Activated CD8-positive, alpha-beta memory T cell treated with anti-CD3 and anti-CD28 coated beads, Interleukin-2, amount 50 U/mL, for 1 hour (primary cell): ENCODE results near the gene HS1BP3.

ENCODE experiments used
- DNase-seq: peaks from one replicate; pipeline ENCODE4 v3.0.0-alpha.2; 2020; ENCODE audit errors: extremely low read depth

HS1BP3 gene, protein sequence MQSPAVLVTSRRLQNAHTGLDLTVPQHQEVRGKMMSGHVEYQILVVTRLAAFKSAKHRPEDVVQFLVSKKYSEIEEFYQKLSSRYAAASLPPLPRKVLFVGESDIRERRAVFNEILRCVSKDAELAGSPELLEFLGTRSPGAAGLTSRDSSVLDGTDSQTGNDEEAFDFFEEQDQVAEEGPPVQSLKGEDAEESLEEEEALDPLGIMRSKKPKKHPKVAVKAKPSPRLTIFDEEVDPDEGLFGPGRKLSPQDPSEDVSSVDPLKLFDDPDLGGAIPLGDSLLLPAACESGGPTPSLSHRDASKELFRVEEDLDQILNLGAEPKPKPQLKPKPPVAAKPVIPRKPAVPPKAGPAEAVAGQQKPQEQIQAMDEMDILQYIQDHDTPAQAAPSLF

DNA sequence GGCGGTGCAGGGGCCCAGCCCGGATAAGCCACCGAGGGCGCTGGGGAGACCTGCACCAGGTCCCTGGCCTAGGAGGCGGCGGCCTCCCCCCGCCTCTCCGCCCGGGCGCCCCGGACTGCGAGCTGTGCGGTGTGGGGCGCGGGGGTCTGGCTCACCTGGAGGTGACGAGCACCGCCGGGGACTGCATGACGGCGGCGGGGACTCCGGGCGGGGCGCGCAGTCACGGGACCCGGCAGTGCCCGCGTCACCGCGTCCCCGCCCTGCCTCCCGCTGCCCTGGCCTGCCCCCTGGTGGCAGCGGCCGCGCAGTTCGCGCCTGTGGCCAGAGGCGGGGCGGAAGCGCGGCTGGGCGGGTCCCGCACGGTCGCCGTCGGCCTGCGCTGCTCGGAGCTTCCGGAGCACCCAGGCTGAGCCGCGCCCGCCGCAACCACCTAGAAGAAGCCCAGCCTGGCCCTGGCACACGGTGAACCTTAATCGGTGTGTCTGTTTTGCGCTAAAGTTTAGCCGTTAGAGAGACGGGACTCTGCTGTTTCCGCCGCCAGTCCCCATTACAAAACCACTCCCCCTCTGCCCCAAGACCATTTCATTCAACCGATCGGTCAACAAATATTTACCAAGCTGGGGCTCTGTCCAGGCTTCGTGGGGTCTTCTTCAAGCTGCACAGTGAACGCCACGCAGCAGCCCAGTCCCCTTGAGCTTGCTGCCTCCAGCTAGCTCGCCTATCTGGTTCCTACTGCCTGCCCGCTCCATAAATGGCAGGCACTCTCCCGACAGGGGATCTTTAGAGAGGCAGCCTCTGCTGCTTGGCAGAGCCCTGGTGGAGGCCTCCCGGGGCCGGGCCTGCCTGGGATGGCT, at the start of gene HS1BP3:
Gene HS1BP3, minus strand, starts transcription at position 222 of the 854 bp plus-strand sequence. Its CDS starts 35 bp downstream, at position 187.
- DNase-seq = peak; percentile 57

DNA sequence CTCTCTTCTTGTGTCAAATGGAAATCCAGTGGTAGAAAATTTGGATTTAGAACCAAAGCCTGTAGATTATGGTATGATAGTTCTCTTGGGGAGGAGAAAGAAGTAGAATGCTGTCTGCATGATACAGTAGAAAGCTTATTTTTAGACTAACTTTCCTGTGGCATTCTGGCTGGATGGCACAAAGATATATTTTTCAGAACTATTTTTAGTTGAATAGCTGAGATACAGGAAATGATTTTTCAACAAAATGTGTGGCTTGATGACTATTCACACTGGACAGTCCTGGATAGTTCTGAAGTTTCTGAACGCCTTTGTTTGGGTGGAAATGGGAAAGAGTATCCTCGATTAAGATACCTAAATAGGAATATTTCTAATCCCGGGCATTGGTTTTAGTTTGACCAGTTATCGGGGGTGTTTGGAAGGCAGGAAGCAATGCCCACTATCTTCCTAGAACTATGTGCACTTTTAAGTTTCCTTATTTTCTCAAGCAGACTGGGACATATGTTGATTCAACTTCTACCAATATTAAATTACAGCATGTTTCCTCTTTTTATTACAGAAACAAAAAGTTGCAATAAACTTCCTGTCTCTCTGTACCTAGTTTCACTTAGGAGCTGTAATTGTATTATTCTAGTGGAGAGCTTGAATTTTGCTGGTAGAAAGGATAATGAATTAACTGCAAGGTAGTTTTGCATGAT, 48.2 kb upstream of the HS1BP3 start:
- DNase-seq = no peak

DNA sequence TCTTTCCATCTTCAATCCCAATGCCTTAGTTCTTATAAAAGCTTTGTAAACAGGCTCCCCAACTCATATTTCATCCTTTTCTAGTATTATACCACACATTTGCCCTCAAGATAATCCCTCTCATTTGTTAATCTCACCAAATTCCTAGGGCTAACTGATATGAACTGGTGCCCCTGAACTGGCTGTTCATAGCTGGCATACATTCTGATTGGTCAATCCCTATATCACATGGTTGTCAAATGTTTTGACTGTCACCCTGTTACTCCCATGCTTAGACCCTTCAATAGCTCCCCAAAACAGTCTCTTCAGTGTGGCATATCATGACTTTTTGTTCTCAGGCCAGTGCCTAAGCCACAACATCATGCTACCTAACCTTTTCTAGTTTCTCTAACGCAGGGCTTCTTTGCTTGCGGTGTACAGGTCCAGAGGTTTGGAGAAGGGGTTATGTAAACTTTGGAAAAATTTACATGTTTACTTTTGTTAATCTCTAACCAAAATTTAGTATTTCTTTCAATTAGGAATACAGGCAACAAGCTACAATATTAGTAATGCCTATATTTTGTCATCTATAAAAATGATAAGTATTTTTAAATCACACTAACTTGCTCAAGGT, 46.5 kb upstream of the HS1BP3 start:
- DNase-seq = no peak

DNA sequence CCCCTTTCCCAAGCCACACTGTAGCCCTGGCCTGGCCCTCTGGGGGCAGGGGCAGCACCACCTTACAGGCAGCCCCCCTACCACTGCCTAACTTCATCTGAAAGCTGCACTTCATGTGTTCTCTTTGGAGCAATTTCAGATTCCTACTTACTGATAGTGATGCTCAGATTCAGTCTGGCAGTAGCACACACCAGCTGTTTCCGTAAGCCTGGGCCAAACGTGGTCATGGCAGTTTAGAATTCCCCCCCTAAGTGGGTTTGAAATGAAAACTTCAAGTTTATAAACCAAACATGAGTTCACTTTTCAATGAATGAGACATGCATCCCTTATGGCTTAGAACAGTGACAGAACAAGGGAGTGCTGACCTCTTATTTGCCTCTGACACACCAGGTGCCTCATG, 45.5 kb upstream of the HS1BP3 start:
- DNase-seq = no peak

DNA sequence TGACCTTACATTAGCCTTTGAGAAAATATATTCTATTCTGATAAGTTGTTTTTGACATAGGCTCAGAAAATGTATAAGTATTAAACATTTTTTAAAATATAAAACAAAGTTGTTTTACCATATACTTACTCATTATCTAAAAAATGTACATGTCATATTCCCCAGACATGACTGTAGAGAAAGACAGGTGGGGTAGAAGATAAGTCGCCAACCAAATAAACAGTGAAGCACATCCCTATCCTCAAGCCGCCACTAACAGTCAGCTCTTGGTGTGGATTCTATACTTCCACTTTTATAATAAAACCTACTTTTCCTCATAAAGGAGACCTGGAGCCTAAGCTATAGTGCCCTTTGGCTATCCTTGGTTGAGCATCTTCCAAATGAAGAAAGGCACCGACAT, 42.4 kb upstream of the HS1BP3 start:
- DNase-seq = no peak

DNA sequence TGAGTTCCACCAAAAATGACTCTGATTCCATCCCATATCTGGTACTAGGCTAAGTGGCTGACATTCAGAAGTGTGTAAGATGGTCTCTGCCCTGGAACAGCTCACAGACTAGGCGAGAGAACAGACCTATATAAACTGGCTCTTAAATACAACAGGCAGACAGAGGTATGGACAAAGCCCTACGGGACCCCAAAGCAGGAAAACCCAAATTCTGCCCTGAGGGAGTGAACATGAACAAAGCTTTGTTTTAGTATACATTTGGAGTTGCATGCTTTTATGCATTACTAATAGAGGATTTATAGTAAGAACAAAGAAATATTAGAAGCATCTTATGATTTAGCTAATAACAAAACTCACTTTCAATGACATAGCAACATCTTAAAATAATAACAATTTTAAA, 41.2 kb upstream of the HS1BP3 start:
- DNase-seq = no peak

DNA sequence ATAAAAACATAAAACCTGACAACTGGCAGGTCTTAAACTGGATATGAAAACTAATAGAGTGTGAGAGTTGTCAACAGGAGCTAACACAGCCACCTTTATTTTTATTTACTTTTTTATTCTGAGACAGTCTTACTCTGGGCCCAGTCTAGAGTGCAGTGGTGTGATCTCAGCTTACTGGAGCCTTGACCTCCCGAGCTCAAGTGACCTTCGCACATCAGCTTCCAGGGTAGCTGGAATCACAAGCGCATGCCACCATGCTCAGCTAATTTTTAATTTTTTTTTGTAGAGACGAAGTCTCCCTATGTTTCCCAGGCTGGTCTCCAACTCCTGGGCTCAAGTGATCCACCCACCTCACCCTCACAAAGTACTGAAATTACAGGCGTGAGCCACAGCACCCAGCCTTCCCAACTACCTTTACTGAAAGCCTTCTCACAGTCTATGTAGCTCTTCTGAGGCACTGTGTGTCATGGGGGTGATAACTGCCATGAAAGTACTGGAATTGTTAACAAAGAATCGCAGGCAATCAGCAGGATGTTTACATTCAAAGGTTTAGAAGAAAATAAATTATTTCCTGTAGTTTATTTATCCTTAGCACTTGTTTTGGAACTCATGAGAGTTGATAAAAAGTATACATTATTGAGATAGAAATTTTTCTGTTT, 40.3 kb upstream of the HS1BP3 start:
- no peak for DNase-seq

DNA sequence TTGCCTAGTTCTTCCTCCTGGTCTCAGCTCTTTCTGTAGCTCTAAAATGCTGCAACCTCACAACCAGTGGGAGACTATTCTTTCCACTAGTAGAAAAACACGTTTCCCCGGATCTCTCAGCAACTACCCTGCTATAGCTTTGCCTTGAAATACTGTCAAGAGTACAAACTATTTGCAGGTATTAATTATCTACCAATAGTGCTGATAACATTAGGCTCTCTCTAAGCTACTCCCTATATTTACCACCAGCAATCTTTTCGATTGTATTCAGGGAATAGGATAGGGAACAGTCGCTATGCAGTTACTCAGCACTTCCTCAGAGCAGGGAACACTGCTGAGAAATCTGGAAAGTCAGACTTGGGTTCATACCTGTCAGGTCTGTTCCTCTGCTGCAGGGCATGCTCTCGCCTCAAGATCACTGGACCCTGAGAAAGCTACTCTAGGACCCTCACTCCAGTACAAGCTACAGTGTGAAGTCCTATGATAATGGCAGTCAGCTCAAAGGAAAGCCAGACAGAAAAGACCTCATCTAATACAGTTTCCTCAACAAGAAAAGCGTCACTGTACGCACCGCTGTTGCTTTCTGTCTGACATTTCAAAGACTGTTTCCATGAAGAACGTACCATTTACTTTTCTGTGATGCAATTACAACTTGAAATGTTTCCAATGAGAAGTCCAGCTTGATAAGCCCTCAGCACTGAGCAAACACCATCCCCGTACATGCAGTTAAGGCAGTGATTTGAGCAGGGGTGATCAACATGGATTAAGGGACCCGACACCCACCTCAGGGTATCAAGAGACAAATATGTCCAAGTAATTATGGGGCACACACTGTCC, 38.7 kb upstream of the HS1BP3 start:
- DNase-seq = no peak

DNA sequence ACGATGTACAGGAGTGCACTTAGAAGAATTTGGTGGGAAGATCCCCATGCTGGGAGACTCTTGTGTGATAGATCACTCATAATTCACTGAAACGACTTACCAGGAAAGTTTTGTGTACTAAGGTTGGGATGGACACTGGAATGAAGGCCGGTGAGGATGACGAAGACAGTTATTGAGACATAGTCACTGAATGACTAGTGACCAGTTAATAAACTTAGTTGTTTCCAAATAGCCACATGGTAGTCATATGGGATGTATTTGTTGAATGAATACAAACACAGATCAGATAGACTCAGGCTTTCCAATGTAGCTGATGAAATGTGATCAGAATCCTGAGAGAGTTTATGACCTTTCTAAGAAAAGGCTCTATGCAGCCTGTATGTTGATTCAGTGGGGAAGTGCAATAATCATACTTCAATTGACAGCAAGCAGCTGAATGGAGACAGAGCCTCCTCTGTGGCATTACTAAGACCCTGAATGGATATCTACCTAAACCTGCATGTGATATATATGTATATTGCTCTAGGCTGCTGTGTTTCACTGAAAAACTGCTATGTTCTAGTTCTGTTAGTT, 36.4 kb upstream of the HS1BP3 start:
- no peak for DNase-seq

DNA sequence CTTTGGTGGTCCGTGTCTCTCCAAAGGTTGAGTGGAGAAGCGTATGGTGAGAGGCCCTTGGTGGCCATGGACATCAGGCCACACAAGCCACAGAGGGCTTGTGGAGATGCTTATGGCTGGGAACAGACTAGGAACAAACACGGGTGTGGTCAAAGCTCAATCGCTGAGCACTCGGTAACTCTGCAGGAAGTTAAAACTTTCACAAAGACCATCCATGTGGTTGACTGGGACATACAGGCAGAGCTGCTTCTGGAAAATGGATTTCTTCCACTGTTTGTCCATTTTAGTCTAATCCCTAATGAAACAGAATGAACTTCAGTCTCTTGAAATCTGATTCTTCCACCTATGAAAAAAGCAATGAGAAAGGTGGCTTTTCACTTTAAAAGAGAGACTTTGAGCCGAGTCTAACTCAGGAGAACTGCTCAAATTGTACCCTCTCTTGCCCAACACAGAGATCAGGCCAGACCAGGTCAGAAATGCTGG, 33.7 kb upstream of the HS1BP3 start:
- DNase-seq = no peak

DNA sequence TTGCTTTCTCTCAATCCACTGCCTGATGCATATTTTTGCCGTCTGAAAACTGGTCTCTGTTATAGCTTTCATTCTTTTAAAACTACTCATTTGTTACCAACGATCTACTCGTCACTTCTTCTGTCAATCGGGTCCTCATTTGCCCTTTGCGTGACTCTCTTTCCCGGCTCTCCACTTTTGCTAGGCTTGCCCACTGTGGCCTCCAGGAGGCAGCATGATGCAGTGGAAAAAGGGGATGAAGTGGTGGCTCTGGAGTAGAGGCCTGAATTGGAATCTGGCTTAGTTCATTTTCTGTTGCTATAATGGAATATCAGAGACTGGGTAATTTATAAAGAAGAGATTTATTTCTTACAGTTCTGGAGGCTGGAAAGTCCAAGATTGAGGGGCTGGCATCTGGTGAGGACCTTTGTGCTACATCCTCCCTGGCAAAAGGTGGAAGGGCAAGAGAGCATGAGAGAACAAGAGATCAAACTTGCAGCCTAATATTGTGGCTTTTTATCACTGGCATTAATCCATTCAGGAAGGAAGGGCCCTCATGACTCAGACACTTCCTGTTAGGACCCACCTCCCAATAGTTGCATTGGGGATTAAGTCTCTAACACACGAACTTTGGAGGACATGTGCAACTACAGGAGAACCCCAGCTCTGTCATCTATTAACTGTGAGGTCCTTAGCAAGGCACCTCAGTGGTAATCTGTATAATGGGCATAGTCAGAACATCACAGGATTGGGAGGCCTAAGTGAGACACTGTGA, 31.4 kb upstream of the HS1BP3 start:
- no peak for DNase-seq

DNA sequence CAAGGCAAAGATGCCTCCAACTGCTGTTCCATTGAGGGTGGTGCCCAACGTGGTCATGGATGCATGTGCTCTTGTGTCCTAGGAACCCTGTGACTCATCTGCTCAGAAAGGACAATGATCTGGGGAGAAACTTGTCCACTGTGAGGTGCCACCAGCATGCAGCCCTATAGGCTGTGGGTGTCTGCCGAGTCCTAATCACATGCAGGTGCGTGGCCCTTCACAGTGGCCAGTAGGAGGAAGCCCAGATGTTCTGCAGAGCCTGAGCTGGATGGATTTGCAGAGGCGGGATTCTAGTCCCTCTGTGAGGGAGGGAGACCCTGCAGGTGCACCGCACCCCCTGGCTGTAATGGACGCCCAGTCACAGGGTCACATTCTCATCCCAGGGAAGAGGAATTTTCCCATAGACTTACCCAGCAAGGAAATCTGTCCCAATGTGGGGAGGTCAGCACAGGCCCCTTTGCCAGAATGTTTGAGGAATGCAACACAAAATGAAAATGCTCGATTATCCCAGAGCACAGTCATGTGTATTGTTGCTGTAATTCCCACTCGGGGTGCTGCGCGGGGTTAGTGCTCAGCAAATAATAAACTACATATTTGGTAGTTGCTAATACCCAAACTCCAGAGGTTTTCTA, 30.0 kb upstream of the HS1BP3 start:
- DNase-seq = no peak

DNA sequence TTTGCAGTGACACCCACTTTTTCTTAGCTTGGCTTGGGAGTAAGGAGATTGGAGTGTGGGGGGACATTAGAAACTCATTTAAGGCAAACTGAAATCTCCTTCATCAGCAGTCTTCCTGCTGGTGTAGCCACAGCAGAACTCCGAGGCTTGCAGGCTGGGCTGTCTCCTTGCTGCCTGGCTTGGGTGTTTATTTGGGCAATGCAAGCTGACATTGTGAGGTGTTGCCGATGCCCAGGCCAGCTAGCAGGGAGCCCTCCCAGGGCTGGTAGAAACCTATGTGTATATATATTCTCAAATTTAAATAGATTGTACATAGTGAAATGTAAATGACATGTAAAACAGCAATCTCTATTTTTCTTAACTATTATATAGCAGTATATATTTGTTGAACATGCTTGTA, 27.9 kb upstream of the HS1BP3 start:
- no peak for DNase-seq

DNA sequence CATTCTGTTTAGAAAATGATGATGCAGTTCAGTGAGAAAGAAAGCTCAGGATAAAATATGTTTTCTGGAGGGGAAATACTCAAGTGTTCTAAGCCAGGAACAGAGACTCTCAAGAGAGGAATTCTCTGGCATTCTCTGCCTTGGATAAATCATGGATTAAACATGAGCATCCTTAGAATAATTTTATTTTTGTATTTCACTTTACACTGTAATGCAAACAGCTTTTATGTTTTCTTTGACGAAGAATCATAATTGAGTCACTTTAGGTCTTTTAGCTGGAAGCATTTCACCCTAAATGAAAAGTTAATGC, 27.1 kb upstream of the HS1BP3 start:
- DNase-seq = no peak

DNA sequence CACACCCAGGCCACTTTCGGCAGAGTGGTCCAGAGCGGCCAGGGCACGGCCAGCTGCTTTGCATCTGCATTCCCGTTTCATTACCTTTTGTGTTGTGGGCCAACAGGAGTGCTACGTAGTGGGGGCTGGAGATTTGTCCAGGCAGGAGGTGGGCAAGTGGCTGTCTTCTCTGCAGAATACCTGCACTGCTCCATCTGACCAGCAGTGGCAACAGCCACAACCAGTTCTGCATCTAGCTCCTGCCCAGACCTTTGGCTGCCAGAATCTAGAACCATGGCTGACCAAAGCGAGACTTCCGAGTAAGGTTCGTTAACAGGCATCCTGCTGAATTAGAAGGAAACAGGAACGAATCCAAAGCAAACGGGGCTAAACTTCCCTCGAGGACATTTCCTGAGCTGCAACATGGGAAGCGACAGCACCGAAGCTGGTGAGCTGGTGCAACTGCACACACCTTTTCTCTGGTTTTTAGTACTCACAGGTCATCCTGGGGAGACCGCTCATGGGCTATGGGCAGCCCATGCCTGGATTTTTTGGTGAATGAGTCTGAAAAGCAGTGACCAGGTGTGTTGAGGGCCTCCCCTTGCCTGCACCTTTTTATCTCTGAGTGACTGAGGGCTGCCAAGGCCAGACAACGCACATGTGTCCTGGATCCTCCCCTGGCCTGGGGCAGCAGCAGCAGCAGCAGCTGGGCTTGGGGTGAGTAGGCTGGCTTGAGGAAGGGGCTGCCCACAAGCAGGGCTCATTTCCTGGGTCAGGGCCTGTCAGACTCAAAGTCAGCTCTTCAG, 26.6 kb upstream of the HS1BP3 start:
- DNase-seq = no peak

DNA sequence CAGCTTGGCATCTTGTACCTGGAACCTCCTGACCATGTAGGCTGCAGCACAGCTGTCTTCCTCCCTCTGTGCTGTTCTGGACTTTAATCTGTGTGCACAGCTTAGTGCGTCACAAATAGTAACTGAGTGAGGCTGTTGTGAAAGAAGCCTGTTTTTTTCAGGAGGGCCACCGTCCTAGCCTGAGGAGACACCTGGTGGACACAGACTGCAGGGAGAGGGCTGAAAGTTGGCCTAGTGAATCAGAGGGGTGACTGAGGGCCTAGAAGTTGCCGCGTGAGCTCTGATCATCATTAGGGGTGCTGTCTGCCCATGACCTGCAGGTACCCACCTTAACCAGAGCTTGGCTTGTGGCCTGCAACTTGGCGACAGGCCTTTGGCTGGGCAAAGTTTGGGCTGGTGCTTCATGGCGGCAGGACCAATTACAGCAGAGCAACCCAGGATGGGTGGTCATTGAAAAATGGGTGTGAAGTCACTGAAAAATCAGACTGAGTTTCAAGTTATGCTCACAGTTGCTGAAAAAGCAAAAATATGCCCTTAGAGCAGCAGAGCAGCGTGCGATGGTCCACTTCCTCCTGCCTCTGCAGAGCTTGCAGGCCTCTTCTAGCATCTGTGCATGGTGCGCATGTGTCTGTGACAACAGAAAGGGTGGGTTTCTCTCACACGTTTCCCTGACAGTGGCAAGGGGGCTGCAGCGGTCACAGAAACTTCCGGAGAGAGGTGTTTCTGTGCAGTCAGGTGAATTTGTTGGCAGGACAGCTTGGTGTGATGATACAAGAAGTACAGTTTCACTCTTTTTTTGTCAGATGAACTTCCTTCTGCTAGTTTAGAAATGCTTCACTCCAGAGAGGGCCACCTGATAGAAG, 25.7 kb upstream of the HS1BP3 start:
- DNase-seq = no peak

DNA sequence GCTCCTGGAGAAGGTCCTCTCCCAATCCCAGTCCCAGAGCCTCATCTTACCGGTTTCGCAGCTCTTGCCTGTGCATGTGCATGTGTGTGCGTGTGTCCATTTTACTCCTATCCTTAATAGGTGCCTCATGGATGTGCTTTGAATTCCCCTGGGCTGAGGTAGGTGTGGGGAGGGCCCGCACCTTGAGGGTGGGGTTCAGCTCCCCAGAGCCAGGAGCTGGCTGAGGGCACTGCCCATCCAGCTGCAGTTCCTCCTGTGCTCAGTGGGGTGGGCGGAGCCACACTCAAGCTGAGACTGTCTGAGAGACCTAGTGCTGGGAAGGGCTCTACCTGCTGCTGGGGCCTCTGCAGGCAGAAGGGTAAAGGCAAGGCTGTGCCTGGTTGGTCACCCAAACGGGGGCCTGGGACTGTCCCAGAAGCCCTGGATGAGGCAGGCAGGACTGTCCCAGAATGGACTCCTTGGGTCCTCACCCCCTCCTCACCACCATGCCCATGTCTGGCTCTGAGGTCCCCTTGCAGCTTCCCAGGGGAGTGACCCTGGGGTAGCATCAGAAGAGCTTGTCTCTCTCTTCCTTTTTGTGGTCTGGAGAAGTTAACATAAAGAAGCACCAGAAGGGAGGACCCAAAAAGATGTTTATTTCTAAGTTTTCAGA, 24.9 kb upstream of the HS1BP3 start:
- DNase-seq = no peak
